ENCODE data around the gene P2RX7.
A peak's percentile ranks its signal among the peaks of the same experiment; 100 is the strongest.

The P2RX7 gene

GRCh38 chr12:121132601-121133481 is at the start of gene P2RX7:
Gene P2RX7 (plus strand): TSS chr12:121132876. CDS start chr12:121132971, 95 bp downstream.
- peak; percentile 62 to 63 for DNase-seq

GRCh38 chr12:121084229-121084628 is 48.4 kb upstream of the P2RX7 start:
- DNase-seq, result no peak

GRCh38 chr12:121085069-121085468 is 47.6 kb upstream of the P2RX7 start:
- DNase-seq, result no peak

- DNase-seq, result no peak
Measured at GRCh38 chr12:121085506-121086353, 46.9 kb upstream of the P2RX7 start.

GRCh38 chr12:121086781-121087295 is 45.8 kb upstream of the P2RX7 start:
- no peak for DNase-seq

GRCh38 chr12:121087467-121088194 is 45.0 kb upstream of the P2RX7 start:
- DNase-seq, result no peak

GRCh38 chr12:121088195-121088585 is 44.5 kb upstream of the P2RX7 start:
- no peak for DNase-seq

- no peak for DNase-seq
Measured at GRCh38 chr12:121089031-121089812, 43.5 kb upstream of the P2RX7 start.

GRCh38 chr12:121089813-121090430 is 42.8 kb upstream of the P2RX7 start:
- DNase-seq, result no peak

- DNase-seq, result no peak
Measured at GRCh38 chr12:121090586-121091514, 41.8 kb upstream of the P2RX7 start.

GRCh38 chr12:121092034-121092433 is 40.6 kb upstream of the P2RX7 start:
- DNase-seq, result no peak

GRCh38 chr12:121093487-121093891 is 39.2 kb upstream of the P2RX7 start:
- no peak for DNase-seq

GRCh38 chr12:121095544-121096198 is 37.0 kb upstream of the P2RX7 start:
- peak; percentile 82 to 86 for DNase-seq

GRCh38 chr12:121096199-121096798 is 36.4 kb upstream of the P2RX7 start:
- DNase-seq, result no peak

- DNase-seq, result no peak
Measured at GRCh38 chr12:121099779-121100178, 32.9 kb upstream of the P2RX7 start.

- DNase-seq, result no peak
Measured at GRCh38 chr12:121102307-121102706, 30.4 kb upstream of the P2RX7 start.

GRCh38 chr12:121107681-121108080 is 25.0 kb upstream of the P2RX7 start:
- DNase-seq, result no peak

GRCh38 chr12:121108492-121108891 is 24.2 kb upstream of the P2RX7 start:
- DNase-seq, result no peak

- peak; percentile 62 to 76 for DNase-seq
Measured at GRCh38 chr12:121110211-121110940, 22.3 kb upstream of the P2RX7 start.

Measured in CD4-positive, alpha-beta T cell treated with Interferon alpha-2 for 1 hour (primary cell).